ENCODE data around the gene WDR6.
A peak's percentile ranks its signal among the peaks of the same experiment; 100 is the strongest.

- TF ChIP-seq, protein P1, sequence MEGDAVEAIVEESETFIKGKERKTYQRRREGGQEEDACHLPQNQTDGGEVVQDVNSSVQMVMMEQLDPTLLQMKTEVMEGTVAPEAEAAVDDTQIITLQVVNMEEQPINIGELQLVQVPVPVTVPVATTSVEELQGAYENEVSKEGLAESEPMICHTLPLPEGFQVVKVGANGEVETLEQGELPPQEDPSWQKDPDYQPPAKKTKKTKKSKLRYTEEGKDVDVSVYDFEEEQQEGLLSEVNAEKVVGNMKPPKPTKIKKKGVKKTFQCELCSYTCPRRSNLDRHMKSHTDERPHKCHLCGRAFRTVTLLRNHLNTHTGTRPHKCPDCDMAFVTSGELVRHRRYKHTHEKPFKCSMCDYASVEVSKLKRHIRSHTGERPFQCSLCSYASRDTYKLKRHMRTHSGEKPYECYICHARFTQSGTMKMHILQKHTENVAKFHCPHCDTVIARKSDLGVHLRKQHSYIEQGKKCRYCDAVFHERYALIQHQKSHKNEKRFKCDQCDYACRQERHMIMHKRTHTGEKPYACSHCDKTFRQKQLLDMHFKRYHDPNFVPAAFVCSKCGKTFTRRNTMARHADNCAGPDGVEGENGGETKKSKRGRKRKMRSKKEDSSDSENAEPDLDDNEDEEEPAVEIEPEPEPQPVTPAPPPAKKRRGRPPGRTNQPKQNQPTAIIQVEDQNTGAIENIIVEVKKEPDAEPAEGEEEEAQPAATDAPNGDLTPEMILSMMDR (IDR thresholded peaks at IDR 0.05 in 2 of 3, conservative IDR thresholded peaks at IDR 0.05 in 1 of 3; ENCODE audit: borderline replicate concordance in 1 of 3, insufficient read depth in 1 of 3, low read depth in 2 of 3, low read length in 2 of 3): peak; percentile 20 to 24 (median 24); a peak in 3 of 6 replicates
- TF ChIP-seq POLR2A (IDR thresholded peaks at IDR 0.05; ENCODE audit: borderline replicate concordance, extremely low read depth, insufficient read depth, insufficient read length) (peak; percentile 85), TCF7L2 (IDR thresholded peaks at IDR 0.05; ENCODE audit: borderline replicate concordance, extremely low read depth, insufficient read depth, insufficient read length) (peak; percentile 55), POLR2AphosphoS5 (IDR thresholded peaks at IDR 0.05; ENCODE audit: low read depth, low read length) (peak; percentile 57), EZH2phosphoT487 (IDR thresholded peaks at IDR 0.05; ENCODE audit: borderline replicate concordance) (no peak)
These were observed 17.2 kb upstream of the WDR6 start, which contains the start of gene P4HTM for GRCh38 chr3:48989796-48990635.
